GM18873 (cell line): ENCODE data around the gene PLCB3.

Source experiments
- ATAC-seq: cut with Tn5 transposase; IDR thresholded peaks from one replicate; pipeline ENCODE4 v1.9.1; 2021; ENCODE audit warnings: mild to moderate bottlenecking, moderate library complexity, moderate number of reproducible peaks; ENCODE audit not compliant: unreplicated experiment, low FRiP score

PLCB3 gene

DNA sequence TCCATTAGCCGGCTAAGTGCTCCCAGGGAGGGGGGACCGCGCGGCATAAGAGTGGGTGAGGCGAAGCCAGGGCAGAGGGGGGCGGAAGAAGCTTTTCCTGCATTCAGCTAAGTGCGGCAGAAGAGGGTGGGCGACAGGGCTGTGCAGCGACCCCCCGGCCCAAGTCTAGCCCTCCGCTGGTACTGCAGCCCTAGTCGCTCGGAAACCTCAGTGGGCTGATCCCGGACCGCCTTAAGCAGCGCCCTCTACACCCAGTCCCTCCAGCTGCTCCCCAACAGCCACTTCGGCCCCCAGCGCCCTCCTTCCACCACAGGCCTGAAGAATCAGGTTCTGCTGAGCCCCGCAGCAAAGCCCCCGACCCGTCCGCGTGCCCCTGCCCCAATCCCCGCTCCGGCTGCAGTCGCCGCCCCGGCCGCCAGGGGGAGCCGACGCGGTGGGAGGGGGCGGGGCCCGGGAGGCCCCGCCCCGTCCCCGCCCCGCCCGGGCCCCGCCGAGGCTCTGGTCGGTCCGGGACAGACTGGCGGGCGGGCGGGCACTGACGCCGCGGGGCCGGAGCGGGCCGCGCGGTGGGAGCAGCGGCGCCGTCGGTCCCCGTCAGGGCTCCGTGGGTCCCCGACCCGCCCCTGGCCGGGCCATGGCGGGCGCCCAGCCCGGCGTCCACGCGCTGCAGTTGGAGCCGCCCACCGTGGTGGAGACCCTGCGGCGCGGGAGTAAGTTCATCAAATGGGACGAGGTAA is at the start of gene PLCB3:
Gene PLCB3 (plus strand): TSS at position 515 of the 737 bp plus-strand sequence. CDS start 120 bp downstream, at position 635.
- ATAC-seq: no peak

DNA sequence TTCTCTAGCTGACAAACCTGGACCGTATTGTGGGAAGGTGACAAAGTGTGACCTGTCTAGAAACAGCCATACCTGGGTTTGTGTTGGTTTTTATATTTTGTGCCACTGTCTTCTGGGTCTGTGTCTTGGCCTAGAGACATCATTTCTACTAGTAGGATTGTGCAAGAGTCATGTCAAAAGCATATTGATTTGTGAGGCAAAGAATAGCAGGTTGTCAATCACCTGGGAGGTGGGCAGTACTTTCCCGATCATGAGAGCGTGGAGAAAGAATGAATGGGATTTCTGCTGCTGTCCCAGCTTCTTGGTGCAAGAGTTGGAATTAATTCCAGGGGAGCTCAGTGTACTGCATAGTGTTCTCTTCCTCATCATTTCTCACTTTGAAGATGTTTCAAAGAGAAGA is 49.8 kb upstream of the PLCB3 start:
- ATAC-seq: no peak

DNA sequence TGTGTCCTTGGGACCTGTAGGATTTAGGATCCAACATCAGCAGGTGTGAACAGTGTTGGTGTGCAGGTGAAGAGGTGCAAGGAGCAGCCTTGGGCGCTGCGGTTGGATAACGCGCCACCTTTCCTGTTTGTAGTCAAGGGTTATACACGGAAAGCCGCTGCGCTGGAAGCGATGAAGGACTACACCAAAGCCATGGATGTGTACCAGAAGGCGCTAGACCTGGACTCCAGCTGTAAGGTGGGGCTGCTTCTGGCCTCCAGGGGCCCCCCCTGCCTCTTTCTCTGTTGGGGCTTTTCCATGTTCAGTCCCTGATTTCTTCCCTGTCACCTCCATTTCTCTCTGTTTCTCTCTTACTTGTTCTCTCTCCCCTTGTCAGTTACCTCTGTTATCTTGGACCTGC is 48.3 kb upstream of the PLCB3 start:
- no peak for ATAC-seq

DNA sequence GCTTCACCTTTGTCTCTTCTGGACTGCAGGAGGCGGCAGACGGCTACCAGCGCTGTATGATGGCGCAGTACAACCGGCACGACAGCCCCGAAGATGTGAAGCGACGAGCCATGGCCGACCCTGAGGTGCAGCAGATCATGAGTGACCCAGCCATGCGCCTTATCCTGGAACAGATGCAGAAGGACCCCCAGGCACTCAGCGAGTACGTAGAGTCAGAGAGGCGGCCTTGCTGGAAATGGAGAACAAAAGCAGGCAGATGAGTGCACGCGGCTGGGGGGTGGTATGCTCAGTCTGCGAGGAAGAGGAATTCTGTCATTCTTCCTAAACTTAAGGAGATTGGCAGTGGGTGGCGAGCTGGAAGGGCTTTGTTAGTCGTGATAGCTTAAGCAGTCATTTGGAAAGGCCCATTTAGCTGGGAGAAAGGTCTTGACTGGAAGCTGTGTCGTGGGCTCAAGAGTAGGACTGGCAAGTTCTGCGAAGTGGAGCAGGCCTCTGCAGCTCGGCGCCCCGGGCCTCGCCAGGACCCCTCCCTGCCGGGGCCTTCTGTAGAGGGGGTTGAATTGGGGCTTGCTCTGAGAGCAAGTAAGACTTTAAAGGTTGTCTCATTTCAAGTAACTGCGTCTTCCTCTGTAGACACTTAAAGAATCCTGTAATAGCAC is 47.8 kb upstream of the PLCB3 start:
- no peak for ATAC-seq

DNA sequence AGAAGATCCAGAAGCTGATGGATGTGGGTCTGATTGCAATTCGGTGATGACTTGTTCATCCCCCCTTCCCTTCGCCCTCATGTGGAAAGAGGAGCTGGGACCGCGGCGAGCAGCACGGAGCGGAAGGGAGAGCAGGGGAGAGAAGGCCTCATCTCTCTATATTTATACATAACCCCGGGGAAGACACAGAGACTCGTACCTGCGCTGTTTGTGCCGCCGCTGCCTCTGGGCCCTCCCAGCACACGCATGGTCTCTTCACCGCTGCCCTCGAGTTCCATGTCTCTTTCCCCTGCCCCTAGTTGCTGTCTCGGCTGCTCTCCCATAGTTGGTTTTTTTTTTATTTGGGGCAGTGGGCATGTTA is 47.3 kb upstream of the PLCB3 start:
- no peak for ATAC-seq

DNA sequence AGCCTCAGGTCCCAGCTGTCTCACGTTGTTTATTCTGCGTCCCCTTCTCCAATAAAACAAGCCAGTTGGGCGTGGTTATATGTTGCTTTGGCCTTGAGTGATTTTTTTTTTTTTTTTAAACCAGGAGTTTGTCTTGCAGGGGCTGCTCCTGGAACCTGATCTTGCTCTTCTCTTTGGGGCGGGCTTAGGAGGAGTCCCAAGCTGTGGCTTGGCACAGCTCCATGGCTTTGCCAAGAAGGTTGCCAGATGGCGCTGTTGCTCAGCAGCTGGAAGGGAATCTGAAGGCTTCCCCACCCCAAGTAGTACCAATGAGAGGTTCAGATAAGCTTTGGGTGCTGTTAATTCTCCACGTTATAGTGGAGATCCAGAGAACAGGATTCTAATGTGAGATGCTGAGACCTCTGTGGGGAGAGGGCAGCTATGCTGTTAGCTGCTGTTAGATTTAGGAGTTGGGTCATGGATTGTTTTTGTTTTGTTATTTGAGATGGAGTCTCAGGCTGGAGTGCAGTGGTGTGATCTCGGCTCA is 46.8 kb upstream of the PLCB3 start:
- ATAC-seq: no peak

DNA sequence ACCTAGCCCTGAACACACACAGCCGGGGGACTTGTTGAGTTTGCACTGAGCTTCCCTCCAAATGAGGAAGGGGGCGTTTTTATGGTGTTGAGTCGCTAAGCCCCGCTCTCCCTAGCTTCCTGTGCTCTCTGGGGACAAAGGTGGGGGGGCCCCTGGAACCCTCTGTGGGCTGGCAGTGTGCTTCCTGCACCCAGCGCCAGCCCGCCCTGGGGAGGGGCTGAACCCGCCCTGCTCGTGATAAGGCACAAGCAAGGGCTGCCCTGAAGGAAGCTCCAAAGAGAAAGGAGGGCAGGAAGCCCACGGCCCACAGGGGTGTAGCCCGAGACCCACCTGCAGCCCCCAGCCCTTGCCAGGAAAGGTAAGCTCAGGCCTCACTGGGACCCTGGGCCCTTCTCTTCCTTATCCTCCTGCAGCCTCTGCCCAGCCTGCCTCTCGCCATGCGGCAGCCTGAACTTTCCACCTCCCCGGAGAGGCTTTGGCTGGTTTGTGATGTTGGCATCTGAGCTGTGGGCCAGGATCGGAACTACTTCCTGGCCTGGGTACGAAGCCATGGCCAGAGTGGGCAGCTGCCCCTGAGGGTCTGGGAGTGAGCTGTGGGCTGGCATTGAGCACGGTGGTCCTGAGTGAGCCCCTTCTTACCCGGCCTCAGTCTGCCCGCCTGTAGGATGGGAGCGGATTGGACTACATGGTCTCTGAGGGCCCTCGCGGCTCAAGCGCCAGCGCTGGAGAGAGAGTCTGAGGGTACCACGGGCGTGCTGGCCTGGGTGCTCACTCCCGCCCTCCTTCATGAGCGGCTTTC is 44.7 kb upstream of the PLCB3 start, which contains the start of gene FERMT3:
Gene FERMT3 (plus strand): TSS at position 265 of the 799 bp plus-strand sequence. CDS start 644 bp downstream, outside the sequence.
- ATAC-seq: no peak

DNA sequence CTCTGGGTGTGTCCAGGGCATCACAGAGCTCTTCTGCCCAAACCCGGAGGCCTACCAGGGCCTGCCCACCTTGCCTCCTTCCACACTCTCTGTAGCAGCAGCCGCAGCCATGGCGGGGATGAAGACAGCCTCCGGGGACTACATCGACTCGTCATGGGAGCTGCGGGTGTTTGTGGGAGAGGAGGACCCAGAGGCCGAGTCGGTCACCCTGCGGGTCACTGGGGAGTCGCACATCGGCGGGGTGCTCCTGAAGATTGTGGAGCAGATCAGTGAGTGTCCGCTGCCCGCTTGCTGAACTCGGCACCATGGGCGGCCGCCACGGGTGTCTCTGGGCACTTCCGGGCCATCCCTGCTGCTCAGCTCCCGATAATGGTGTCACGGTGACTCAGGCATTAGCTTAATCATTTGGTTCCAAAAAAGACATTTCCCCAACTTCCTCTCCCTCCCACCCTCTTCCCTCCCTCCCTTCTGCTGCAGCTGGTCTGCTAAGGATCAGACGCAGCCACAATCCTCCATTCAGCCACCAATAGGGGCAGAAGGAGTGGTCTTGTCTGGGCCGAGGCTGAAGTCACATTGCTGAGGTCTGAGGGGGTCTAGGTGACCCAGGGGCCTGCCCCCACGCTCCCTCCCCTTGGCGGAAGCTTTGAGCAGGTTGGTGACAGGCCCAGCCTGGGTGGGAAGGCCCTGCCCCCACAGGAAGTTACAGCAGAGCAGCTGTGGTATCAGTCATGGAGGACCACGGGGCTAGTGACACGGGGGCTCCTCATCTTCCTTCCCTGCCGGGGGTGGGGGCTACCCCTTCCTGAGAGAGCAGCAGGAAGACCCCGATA is 43.9 kb upstream of the PLCB3 start:
- ATAC-seq: peak; percentile 52

DNA sequence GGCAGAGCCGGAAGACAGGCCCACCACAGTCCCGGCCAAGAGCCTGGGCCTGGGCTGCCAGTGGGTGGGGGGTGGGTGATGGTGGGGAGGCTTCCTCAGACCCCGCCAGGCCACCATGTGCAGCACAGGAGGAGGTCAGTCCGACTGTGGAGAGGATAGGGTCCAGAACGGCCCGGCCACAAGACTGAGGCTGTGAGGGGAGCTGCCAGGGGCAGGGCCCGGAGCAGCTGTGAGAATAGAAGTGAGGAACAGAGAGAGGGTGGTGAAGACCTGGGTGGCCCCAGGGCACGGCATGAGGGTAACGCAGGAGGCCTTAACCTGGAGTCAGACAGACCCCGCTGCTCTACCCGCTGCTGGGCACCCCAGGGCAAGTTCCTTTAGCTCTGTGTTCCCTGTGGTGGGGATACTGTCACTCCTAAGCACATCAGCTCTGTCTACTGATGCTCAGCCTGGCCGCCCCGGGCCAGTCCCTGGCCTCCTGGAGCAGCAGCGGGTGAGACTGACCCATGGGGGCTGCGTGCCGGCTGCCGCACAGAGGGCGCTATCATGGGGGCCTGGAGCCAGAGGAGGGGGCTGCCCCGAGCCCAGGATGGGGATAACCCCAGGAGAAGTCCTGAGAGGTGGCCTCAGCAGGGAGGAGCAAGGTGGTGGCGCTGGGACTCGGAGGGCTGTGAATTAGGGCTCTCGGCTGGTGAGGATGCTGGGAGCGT is 43.1 kb upstream of the PLCB3 start:
- no peak for ATAC-seq

DNA sequence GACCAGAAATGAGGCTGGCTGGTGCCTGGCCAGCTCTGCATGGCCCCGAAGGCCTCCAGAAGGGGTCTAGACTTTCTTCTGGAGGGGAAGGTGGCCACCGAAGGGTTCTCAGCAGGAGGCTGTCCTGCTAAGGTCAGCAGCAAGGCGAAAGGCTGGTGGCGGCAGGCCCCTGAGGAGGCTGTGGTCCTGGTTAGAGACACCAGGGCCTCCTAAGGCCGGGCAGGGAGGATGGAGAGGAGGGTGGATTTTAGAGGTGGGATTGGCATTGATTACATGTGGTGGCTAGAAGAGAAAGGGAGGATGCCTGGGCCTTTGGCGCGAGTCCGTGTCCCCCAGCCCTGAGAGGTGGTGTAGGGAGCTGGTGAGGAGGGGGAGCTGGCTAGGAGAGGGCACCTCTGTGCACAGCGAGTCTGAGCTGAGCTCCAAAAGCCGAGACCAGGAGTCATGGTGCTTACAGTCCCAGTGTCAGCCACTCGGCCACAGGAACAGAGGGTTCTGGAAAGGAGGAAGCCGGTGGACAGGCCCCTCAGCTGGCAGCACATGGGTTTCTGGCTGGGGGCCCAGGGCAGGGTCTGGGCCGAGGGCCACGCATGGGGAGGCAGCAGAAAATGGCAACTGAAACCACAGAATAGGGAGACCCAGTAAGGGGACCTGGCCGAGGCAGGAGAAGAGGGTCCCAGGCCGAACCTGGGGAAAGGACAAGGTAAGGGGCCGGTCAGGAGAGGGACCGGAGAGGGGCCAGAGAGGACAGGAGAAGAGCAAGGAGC is 42.4 kb upstream of the PLCB3 start:
- no peak for ATAC-seq

DNA sequence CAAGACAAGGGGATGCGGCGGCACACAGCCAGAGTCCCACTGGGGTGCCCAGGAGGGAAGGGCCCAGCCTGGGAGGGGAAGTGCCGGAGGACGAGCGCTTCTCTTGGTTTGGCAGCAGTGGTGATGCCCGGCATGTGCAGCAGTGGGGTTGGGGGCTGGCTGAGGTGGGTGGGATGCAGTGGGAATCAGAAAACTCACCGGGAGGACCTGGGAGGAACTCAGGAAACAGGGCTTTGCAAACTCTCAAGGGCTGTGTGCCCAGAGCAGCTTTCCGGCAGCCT is 41.8 kb upstream of the PLCB3 start:
- ATAC-seq: no peak

DNA sequence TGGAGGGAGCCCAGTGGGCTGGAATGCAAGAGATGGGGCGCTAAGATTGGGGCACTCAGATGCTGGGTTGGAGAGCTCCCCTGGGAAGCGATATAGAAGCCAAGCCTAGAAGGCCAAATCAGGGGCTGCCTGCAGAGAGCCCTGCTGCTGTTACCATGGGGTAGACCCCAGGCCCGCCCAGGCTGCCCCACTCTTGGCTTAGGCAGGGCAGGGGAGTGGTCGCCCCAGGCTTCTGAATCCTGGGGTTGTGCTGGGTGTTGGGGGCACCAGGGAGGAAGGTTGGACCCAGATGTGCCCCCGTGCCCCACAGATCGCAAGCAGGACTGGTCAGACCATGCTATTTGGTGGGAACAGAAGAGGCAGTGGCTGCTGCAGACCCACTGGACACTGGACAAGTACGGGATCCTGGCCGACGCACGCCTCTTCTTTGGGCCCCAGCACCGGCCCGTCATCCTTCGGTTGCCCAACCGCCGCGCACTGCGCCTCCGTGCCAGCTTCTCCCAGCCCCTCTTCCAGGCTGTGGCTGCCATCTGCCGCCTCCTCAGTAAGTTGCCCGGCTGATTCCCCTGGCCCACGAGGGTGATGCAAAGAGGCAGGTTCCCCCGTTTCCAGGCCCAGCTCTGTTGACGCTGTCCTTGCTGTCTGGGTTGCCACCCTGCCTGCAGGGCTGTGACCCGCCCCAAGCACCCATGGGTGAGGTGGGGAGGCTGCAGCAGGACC is 40.9 kb upstream of the PLCB3 start:
- ATAC-seq: no peak

DNA sequence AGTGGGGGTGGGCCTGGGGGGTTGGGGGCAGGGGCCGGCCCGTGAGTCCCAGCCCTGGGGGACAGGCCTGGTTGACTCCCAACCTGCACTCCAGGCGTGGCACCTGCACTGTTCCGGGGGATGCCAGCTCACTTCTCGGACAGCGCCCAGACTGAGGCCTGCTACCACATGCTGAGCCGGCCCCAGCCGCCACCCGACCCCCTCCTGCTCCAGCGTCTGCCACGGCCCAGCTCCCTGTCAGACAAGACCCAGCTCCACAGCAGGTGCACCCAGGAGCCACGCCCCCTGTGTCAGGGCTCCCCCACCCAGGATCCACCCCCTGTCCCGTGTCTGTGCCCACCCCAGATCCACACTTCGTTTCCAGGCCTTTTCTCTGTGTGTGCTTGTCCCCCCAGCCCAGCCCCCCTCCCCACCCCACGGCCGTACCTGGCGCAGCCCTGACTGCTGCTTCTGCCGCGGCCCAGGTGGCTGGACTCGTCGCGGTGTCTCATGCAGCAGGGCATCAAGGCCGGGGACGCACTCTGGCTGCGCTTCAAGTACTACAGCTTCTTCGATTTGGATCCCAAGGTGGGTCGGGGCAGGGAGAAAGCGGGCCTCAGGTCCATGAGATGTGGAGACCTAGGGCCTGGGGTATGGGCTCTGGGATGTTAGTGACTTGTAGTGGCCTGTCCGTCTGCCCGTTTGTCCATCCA is 40.0 kb upstream of the PLCB3 start:
- no peak for ATAC-seq

DNA sequence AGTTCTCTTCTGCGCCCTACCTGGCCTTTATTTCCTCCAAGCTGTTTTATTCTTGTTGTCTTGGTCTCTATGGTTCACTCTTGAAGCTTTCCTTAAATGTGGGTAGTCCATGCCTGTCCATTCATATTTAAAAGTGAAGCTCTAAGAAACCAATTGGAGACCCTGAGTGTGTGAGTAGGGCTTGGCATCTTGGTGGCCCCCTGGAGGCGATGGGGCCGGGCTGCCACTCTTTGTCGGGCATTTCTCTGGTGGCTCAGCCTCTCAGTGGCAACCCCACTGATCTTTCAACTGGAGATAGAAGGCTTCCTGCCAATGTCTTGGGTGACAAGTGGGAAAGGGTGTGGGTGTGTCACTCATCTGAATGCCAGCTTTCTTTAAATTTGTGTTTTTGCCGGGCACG is 34.5 kb upstream of the PLCB3 start:
- ATAC-seq: no peak

DNA sequence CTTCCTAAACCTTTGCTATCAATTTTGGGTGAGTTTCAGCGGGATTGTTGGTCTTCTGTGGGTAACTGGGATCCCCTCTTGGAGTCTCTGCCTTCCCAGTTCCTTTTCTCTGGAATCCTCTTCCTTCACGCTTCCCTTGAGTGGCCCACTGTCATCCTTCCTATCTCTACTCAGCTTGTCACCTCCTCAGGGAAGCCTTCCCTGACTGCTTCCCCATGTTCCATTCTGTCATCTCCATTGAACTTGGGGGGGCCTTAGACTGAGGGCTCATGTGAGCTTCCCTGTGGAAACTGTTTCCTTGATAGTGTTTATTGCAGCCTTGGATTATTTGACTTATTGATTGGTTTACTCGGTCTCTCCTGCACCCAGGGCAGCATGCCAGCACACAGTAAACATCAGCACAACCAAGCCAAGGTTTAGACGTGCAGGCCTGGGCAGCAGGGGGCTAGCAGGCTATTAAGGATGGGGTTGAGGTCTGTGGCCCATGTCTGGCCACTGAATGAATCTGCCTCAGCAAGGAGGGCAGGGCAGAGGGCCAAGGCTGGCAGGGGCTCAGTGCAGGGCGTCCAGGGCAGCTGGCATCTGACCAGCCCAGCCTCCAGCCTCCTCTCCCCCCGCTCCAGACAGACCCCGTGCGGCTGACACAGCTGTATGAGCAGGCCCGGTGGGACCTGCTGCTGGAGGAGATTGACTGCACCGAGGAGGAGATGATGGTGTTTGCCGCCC is 32.5 kb upstream of the PLCB3 start:
- ATAC-seq: no peak

DNA sequence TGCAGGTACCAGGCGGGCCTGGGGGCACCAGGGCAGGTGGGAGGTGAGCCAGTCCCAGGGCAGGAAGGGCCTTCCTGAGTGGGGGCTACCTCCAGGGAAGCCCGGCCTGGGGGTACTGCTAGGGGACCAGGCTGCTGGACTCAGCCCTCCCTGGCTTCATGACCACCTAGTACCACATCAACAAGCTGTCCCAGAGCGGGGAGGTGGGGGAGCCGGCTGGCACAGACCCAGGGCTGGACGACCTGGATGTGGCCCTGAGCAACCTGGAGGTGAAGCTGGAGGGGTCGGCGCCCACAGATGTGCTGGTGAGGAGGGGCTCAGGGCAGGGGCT is 32.0 kb upstream of the PLCB3 start:
- no peak for ATAC-seq

DNA sequence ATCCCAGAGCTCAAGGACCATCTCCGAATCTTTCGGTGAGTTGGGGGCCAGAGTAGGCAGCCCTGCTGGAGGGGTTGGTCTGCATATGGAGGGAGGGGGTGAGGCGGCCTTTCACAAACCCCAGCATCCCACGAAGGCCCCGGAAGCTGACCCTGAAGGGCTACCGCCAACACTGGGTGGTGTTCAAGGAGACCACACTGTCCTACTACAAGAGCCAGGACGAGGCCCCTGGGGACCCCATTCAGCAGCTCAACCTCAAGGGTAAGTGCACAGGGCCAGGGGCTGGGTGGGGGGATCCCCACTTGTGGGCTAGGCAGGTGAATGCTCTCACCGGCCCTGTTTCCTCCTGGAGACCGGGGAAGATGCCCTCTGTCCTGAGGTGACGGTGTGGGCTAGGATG is 31.6 kb upstream of the PLCB3 start:
- ATAC-seq: no peak
